ENCODE results near the gene ZFYVE19. TPM values are rescaled to one million over a fixed set of nuclear protein-coding genes. Genes with fewer than 3 reads are reported as not detected.

ZFYVE19 gene
- total and polyA plus RNA-seq, 2 experiments from 2014 or later, result 8.5 to 22.7 TPM

GRCh38 chr15:40789999-40790398 lies 16.9 kb upstream of the ZFYVE19 start (continued):
- no peak for TF ChIP-seq ZNF462 (CRISPR knock-in tag; IDR thresholded peaks at IDR 0.05)
- TF ChIP-seq ETS1 (IDR thresholded peaks at IDR 0.05), result no peak
- no peak for TF ChIP-seq POLR2AphosphoS5 (IDR thresholded peaks at IDR 0.05; ENCODE audit: low read depth)
- TF ChIP-seq REST (IDR thresholded peaks at IDR 0.05; ENCODE audit: unreplicated experiment), result no peak

GRCh38 chr15:40790718-40791117 lies 16.2 kb upstream of the ZFYVE19 start:
- H3K27me3 Mint-ChIP-seq (ENCODE audit: insufficient read depth, low read depth, poor library complexity), result peaks cover 15% of the 10 kb centered on the region
- Histone ChIP-seq H3K36me3 (ENCODE audit: insufficient read depth) (no peaks in the 10 kb centered on the region), H3K27ac (ENCODE audit: low read depth) (peak overlapping the region; percentile 60; the same call in 1 of the 2 replicates), H3K79me2 (replicated peaks; ENCODE audit: insufficient read depth) (peaks cover 35% of the 10 kb centered on the region), H3K4me1 (ENCODE audit: insufficient read depth) (peaks cover 52% of the 10 kb centered on the region), H3K9me2 (ENCODE audit: insufficient read depth) (no peaks in the 10 kb centered on the region), H2AFZ (no peak overlapping the region), H3K27me3 (ENCODE audit: insufficient read depth) (no peaks in the 10 kb centered on the region), H3F3A (replicated peaks; ENCODE audit: low read depth) (peaks cover 9% of the 10 kb centered on the region; the same call in 1 of the 2 replicates), H3K4me2 (no peak overlapping the region), H3K4me3 (no peak overlapping the region), H4K20me1 (replicated peaks; ENCODE audit: insufficient read depth) (0 out of 2 replicates have a peak, but pooled peaks cover 3% of the 10 kb centered on the region)
- H3K27ac Mint-ChIP-seq, result no peak overlapping the region
- no peak overlapping the region for H3K4me3 Mint-ChIP-seq
- DNase-seq (ENCODE audit: low spot score), result no peak
- peaks cover 12% of the 10 kb centered on the region; the same call in 2 of the 3 replicates for H3K36me3 Mint-ChIP-seq (ENCODE audit: low read depth)
- peaks cover 52% of the 10 kb centered on the region for H3K4me1 Mint-ChIP-seq
- no peaks in the 10 kb centered on the region for H3K9me3 Mint-ChIP-seq
- ATAC-seq, result no peak
- TF ChIP-seq ZNF331 (CRISPR knock-in tag; IDR thresholded peaks at IDR 0.05; ENCODE audit: low read depth), result no peak
- no peak for TF ChIP-seq EZH2phosphoT487 (IDR thresholded peaks at IDR 0.05; ENCODE audit: unreplicated experiment)
- TF ChIP-seq ETS1 (IDR thresholded peaks at IDR 0.05), result no peak
- TF ChIP-seq CTCF (conservative IDR thresholded peaks at IDR 0.05; ENCODE audit: low read depth in 2 of 2), result no peak
